ENCODE results near the gene THSD7A. TPM values are rescaled to one million over a fixed set of nuclear protein-coding genes. Genes with fewer than 3 reads are reported as not detected.

The THSD7A gene
- polyA plus RNA-seq, 1 experiment: 0.06 TPM

- DNase-seq (ENCODE audit: low read depth, low spot score): no peak
- Histone ChIP-seq H3K9me3 (ENCODE audit: control insufficient read depth, insufficient read depth, low read length) (no peaks in the 10 kb centered on the region), H3K4me3 (ENCODE audit: low read depth, low read length) (no peak overlapping the region), H3K27me3 (ENCODE audit: control insufficient read depth, insufficient read depth, low read length) (no peaks in the 10 kb centered on the region), H3K27ac (ENCODE audit: low read depth, low read length) (no peak overlapping the region)
- ChIA-PET CTCF (no interaction called here), POLR2A (no interaction called here)
- TF ChIP-seq CTCF (IDR thresholded peaks at IDR 0.05; ENCODE audit: low read depth, low read length): no peak
These were observed 164.2 kb downstream of the THSD7A start for GRCh38 chr7:11667810-11668185.

- ChIA-PET POLR2A (no interaction called here), CTCF (no interaction called here)
- H3K27me3 ChIP-seq (ENCODE audit: control insufficient read depth, insufficient read depth, low read length): no peaks in the 10 kb centered on the region
- no peaks in the 10 kb centered on the region for H3K9me3 ChIP-seq (ENCODE audit: control insufficient read depth, insufficient read depth, low read length)
- no peak overlapping the region for H3K27ac ChIP-seq (ENCODE audit: low read depth, low read length)
- no peak for DNase-seq (ENCODE audit: low read depth, low spot score)
- no peak for TF ChIP-seq CTCF (IDR thresholded peaks at IDR 0.05; ENCODE audit: low read depth, low read length)
- no peak overlapping the region for H3K4me3 ChIP-seq (ENCODE audit: low read depth, low read length)
These were observed 164.8 kb downstream of the THSD7A start for GRCh38 chr7:11667071-11667809.

- H3K9me3 ChIP-seq (ENCODE audit: control insufficient read depth, insufficient read depth, low read length): no peaks in the 10 kb centered on the region
- no peak overlapping the region for H3K27ac ChIP-seq (ENCODE audit: low read depth, low read length)
- no peak for TF ChIP-seq CTCF (IDR thresholded peaks at IDR 0.05; ENCODE audit: low read depth, low read length)
- CTCF ChIA-PET: no interaction called here
- no peaks in the 10 kb centered on the region for H3K27me3 ChIP-seq (ENCODE audit: control insufficient read depth, insufficient read depth, low read length)
- no peak for DNase-seq (ENCODE audit: low read depth, low spot score)
- POLR2A ChIA-PET: no interaction called here
- no peak overlapping the region for H3K4me3 ChIP-seq (ENCODE audit: low read depth, low read length)
These were observed 166.6 kb downstream of the THSD7A start for GRCh38 chr7:11665357-11665756.

- DNase-seq (ENCODE audit: low read depth, low spot score): no peak
- H3K27me3 ChIP-seq (ENCODE audit: control insufficient read depth, insufficient read depth, low read length): no peaks in the 10 kb centered on the region
- no peak overlapping the region for H3K4me3 ChIP-seq (ENCODE audit: low read depth, low read length)
- TF ChIP-seq CTCF (IDR thresholded peaks at IDR 0.05; ENCODE audit: low read depth, low read length): no peak
- ChIA-PET POLR2A (no interaction called here), CTCF (no interaction called here)
- no peak overlapping the region for H3K27ac ChIP-seq (ENCODE audit: low read depth, low read length)
- no peaks in the 10 kb centered on the region for H3K9me3 ChIP-seq (ENCODE audit: control insufficient read depth, insufficient read depth, low read length)
These were observed 176.4 kb downstream of the THSD7A start for GRCh38 chr7:11655642-11656041.

- DNase-seq (ENCODE audit: low read depth, low spot score): no peak
- TF ChIP-seq CTCF (IDR thresholded peaks at IDR 0.05; ENCODE audit: low read depth, low read length): no peak
- CTCF ChIA-PET: no interaction called here
- H3K27me3 ChIP-seq (ENCODE audit: control insufficient read depth, insufficient read depth, low read length): no peaks in the 10 kb centered on the region
- no peak overlapping the region for H3K4me3 ChIP-seq (ENCODE audit: low read depth, low read length)
- H3K9me3 ChIP-seq (ENCODE audit: control insufficient read depth, insufficient read depth, low read length): no peaks in the 10 kb centered on the region
- POLR2A ChIA-PET: no interaction called here
- no peak overlapping the region for H3K27ac ChIP-seq (ENCODE audit: low read depth, low read length)
These were observed 176.8 kb downstream of the THSD7A start for GRCh38 chr7:11655163-11655562.
